CD4-positive, alpha-beta T cell treated with Interferon alpha-2 for 1 hour (primary cell): ENCODE measurements around the gene CYYR1.

Experiments used
- DNase-seq, 2 donors: peaks; one replicate each; pipeline ENCODE4 v3.0.0-alpha.2; 2020 to 2022

CYYR1 gene

DNA sequence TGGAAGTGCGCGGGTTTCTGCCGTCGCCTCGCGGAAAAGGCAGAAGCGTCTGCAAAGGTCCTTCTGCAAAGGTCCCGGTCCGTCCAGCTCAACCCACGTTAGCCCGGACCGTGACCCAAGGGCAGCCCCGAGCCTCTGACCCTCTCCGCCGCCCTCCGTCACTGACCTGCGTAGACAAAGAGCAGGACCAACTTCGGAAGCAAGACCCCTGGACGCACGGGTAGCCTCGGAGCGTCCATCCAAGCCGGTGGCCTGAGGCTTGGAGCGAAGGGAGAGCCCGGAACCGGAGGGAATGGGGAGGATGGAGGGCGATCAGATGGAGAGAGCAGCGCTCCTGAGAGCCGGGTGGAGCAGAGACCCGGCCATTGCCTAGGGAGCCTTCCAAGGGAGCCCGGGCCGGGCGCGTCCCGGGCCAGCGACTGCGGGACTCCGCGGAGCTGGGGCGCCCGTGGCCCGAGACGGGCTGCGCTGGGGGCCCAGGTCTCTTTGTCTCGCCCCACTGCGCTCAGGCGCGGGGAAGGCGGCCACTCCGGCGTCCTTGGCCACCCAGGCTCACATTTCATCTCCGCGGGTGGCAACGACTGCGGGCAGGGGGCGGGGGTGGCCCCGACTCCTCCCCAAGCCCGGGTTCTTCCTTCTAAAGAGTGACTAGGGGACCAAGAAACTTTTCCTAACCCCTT, at the start of gene CYYR1:
CYYR1 (minus strand) TSS at position 585 of the 680 bp plus-strand sequence; CDS start at position 239, 346 bp downstream.
- DNase-seq, result no peak

DNA sequence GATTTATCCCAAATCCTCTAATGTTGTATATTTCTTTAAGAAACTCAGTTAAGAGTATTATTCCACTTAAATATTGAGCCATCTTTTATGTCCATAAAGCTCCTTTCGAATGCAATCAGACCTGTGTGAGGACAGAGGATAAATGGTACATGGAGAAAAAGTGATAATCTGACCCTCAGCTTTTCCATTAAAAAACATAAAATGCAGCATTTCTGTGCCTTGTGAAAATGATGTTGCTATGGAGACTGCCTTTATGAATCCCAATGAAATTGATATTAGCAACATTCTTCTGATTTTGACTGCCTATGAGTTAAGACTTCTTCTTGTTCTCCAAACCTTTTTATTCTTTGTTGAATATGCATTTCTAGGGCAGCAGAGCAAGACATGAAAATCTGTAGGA, 44.1 kb upstream of the CYYR1 start:
- no peak for DNase-seq

GRCh38 chr21:26614251-26614650, 41.2 kb upstream of the CYYR1 start:
- DNase-seq, result no peak

- no peak for DNase-seq
Observed at GRCh38 chr21:26599261-26599660, 26.2 kb upstream of the CYYR1 start.

GRCh38 chr21:26597981-26598380, 24.9 kb upstream of the CYYR1 start:
- DNase-seq, result no peak

DNA sequence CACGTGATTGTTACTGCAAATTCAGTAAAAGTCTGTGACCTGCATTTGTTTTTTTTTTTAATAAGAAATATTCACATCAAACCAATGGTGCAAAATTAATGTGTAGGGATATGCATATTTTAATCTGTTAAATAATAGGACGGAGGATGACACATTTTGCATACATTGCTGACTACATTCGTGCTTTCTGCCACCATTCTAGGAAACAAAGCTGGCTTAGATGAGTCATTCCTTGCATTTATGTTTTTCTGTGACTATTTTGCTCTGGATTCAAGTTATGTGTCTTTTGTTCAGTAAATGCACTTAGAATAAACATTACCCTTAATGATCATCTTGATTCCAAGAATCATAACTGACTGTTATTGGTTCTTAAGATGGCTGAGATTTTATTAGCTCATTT, 23.9 kb upstream of the CYYR1 start:
- no peak for DNase-seq

DNA sequence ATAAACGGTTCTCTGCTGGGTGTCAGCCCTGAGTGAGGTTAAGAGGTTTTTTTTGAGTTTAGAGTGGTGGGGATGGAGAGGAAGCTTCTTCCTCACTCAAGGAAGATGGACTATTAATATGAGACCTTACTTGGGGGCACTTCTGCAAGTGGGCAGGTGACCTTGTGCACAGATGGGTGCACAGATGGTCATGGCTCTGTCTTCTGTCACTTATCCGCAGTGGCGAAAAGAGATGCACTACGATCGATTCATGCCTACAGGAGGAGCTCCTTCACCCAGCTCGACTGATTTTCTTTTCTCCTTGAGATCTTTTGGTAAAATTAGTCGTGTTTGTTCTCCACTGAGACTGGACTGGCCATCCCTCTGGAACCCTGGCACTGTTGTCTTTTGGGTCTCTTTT, 22.9 kb upstream of the CYYR1 start:
- no peak for DNase-seq

- no peak for DNase-seq
Observed at GRCh38 chr21:26593800-26594199, 20.7 kb upstream of the CYYR1 start.

DNA sequence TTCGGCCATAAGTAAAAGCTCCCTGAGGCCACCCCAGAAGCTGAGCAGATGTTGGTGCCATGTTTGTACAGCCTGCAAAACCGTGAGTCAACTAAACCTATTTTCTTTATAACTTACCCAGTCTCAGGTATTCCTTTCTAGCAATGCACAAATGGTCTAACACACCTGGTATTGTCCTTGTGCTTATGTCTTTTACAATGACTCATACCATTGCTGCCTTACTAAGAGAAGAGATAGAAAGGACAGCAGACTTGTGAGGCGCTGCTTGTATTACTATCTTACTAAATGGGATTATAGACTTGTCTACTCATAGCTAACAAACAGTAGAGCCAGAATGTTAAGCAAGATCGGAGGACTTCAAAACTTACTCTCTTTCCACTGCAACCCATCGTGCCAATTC, 18.5 kb upstream of the CYYR1 start:
- no peak for DNase-seq

GRCh38 chr21:26588446-26588845, 15.4 kb upstream of the CYYR1 start:
- DNase-seq, result no peak

- no peak for DNase-seq
Observed at GRCh38 chr21:26587736-26588201, 14.7 kb upstream of the CYYR1 start.

DNA sequence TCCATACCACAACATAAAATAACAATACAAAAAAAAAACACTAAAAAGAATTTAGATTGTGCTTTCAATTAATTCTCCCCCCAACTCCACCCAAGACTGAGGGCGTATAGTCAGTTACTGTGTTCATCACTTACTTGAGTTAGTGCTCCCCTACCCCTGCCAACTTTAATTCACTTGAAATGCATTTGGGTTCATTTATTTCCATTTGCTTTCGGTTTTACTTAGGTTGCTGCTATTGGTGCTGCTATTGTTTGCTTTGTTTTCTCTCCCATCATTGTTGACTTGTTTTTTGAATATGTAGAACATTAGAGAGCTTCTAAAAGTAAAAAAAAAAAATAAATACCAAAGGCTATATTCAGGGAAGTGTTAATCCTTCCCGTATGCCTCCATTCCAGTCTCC, 10.7 kb upstream of the CYYR1 start:
- DNase-seq, result no peak

DNA sequence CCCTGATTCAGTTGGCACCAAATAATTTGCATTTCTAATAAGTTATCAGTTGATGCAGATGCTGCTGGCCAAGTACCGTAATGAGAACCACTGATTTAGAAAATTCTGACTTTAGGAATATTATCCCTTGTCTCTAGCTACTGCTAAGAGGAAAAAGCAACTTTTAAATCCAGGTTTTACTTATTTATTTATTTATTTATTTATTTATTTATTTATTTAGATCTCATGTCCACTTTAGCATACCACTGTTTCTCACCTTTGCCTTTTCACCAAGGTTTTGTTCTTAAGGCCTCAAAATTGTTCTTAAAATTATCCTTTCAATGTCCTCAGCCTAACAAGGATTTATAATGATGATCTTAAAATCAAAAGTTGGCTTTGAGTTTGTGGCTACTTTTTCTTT, 8.7 kb upstream of the CYYR1 start:
- no peak for DNase-seq

DNA sequence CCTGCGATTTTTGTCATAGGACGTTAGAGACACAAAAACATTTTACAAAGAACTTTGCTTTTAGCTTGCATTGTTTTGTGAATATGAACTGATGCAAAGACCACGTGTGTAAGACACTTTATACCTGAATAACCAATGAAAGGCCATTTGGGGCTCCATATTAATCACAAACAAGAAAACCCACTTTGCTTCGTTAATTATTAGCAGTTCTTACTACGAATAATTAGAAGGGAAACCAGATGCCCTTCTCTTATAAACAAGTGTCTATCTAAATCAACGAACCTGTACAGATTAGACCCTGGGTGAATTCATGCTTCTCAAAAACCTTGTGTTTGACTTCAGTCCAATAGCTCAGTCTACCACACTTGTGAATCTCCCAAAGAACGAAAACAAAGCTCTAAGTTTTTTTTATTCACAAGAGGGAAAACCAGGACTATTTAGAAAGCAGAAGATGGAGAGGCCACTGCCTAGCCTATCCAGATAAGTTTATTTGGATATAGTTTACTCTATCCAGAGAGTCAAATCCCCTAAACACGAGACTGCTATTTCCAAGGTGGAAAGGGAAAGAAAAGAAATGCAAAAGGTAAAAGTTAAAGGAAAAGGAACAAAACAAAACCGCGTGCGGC, 897 bp downstream of the CYYR1 start:
- no peak for DNase-seq

GRCh38 chr21:26570203-26570602, 2.9 kb downstream of the CYYR1 start:
- DNase-seq, result no peak

DNA sequence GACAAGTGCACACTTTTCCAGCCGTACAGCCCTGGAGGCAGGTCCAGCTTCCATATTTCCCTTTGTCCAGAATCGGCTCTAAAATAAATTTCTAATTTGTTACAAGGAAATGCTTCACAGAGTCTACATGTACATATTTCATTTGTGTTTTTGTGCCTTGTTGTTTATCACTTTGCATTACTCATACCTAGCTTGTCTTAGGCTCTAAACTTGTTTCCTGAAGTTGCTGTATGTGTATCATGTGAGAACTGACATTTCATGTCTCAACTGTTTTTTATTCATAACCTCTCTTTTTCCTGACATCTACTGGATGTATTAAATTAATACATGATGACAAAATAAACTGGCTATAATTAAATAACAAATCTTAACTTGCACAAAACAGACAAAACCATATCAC, 7.5 kb downstream of the CYYR1 start:
- DNase-seq, result no peak

DNA sequence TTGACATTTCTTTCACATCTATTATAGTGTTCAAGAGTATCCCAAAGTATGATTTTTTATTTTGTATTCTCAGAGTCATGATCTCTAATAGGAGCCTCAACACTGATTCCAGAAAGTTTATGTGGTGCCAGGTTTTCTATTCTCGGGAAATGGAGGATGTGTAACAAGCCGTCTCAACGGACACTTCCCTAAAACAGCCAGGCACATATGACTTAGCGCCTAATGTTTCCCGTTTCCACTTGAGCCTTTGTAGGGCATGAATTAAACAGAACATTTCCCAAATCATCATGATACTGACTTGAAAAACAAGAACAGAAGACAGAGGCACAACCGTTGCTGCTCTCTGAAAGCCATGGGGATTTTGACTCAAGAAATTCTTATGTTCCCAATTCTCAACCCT, 8.0 kb downstream of the CYYR1 start:
- no peak for DNase-seq

GRCh38 chr21:26563856-26564503, 9.1 kb downstream of the CYYR1 start:
- no peak for DNase-seq

GRCh38 chr21:26560612-26561011, 12.5 kb downstream of the CYYR1 start:
- DNase-seq, result no peak

- no peak for DNase-seq
Observed at GRCh38 chr21:26559099-26559498, 14.0 kb downstream of the CYYR1 start.

GRCh38 chr21:26557106-26557505, 16.0 kb downstream of the CYYR1 start:
- no peak for DNase-seq

GRCh38 chr21:26555540-26556146, 17.4 kb downstream of the CYYR1 start:
- no peak for DNase-seq

DNA sequence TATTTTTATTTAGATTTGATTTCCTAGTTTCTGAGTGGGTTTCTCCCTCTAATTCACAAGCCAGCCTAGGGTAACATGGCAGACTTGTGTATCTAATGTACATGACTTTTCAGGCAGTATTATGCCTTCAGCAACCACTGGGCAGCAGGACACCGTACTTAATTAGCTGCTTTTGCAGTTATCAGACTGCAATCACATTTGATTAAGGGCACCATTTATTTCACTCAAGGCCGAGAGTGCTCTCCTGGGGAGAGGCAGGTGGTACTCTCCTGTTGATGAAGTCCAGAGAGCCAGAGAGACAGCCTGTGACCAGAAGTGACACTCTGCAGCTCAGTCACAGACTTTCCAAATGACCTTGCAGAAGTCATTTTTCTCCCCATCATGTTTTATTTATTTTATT, 18.7 kb downstream of the CYYR1 start:
- DNase-seq, result no peak

- no peak for DNase-seq
Observed at GRCh38 chr21:26553898-26554297, 19.2 kb downstream of the CYYR1 start.
